Mesendoderm (in vitro differentiated cells): ENCODE measurements around the gene CSF2RB.

Experiments
- DNase-seq: peaks from one replicate; pipeline ENCODE4 v3.0.0; 2013
- H2AK5ac ChIP-seq: 2 replicates; pipeline ENCODE4 v1.6.1; 2013; ENCODE audit warnings: low read length, inconsistent platforms
- H2BK120ac ChIP-seq: 2 replicates; pipeline ENCODE4 v1.6.1; 2013; ENCODE audit warnings: low read depth, mild to moderate bottlenecking, low read length, moderate library complexity, mixed read lengths
- H2BK15ac ChIP-seq: replicated peaks from 2 replicates; pipeline ENCODE4 v1.6.1; 2013; ENCODE audit warnings: low read depth, mild to moderate bottlenecking, moderate library complexity
- H2BK5ac ChIP-seq: 2 replicates; pipeline ENCODE4 v1.6.1; 2013; ENCODE audit warnings: low read length, inconsistent platforms
- H3K18ac ChIP-seq: 2 replicates; pipeline ENCODE4 v1.6.1; 2013; ENCODE audit warnings: mild to moderate bottlenecking, low read length, mixed read lengths
- H3K23ac ChIP-seq: one replicate; pipeline ENCODE4 v1.6.1; 2013; ENCODE audit warnings: low read length
- H3K27ac ChIP-seq: 2 replicates; pipeline ENCODE4 v1.5.1; 2013; ENCODE audit warnings: low read depth, mild to moderate bottlenecking, inconsistent platforms, low read length, moderate library complexity
- H3K27me3 ChIP-seq: 2 replicates; pipeline ENCODE4 v1.6.1; 2013; ENCODE audit warnings: low read length, control low read depth, mild to moderate bottlenecking, inconsistent platforms; ENCODE audit not compliant: insufficient read depth, poor library complexity
- H3K36me3 ChIP-seq: 2 replicates; pipeline ENCODE4 v1.6.1; 2013; ENCODE audit warnings: low read length, inconsistent platforms; ENCODE audit not compliant: control insufficient read depth, insufficient read depth
- H3K4ac ChIP-seq: one replicate; pipeline ENCODE4 v1.6.1; 2013; ENCODE audit warnings: low read depth, mild to moderate bottlenecking, low read length, moderate library complexity
- H3K4me1 ChIP-seq: 2 replicates; pipeline ENCODE4 v1.6.1; 2013; ENCODE audit warnings: low read depth, low read length, inconsistent platforms; ENCODE audit not compliant: control insufficient read depth
- H3K4me2 ChIP-seq: 2 replicates; pipeline ENCODE4 v1.6.1; 2013; ENCODE audit warnings: low read length
- H3K4me3 ChIP-seq: 2 replicates; pipeline ENCODE4 v1.5.1; 2013; ENCODE audit warnings: mild to moderate bottlenecking, low read length
- H3K56ac ChIP-seq: one replicate; pipeline ENCODE4 v1.6.1; 2013; ENCODE audit warnings: low read length
- H3K79me1 ChIP-seq: 2 replicates; pipeline ENCODE4 v1.6.1; 2013; ENCODE audit warnings: low read length, inconsistent platforms
- H3K79me2 ChIP-seq: 2 replicates; pipeline ENCODE4 v1.6.1; 2013; ENCODE audit warnings: mild to moderate bottlenecking, low read length; ENCODE audit not compliant: control insufficient read depth, insufficient read depth
- H3K9ac ChIP-seq: 2 replicates; pipeline ENCODE4 v1.6.1; 2013; ENCODE audit warnings: low read length, inconsistent platforms
- H4K5ac ChIP-seq: one replicate; pipeline ENCODE4 v1.6.1; 2013; ENCODE audit warnings: low read length
- H4K8ac ChIP-seq: one replicate; pipeline ENCODE4 v1.6.1; 2013; ENCODE audit warnings: low read depth, mild to moderate bottlenecking, control low read depth, low read length, moderate library complexity
- WGBS: extraction: QIAGEN DNeasy Blood & Tissue Kit; methylation state at CpG from one replicate; pipeline ENCODE4 v1.1.7; 2013; ENCODE audit warnings: low lambda C conversion rate, missing lambda C conversion rate; ENCODE audit not compliant: insufficient coverage; ENCODE audit errors: extremely low coverage; 5-methylcytosine and 5-hydroxymethylcytosine counted together

Gene CSF2RB

DNA sequence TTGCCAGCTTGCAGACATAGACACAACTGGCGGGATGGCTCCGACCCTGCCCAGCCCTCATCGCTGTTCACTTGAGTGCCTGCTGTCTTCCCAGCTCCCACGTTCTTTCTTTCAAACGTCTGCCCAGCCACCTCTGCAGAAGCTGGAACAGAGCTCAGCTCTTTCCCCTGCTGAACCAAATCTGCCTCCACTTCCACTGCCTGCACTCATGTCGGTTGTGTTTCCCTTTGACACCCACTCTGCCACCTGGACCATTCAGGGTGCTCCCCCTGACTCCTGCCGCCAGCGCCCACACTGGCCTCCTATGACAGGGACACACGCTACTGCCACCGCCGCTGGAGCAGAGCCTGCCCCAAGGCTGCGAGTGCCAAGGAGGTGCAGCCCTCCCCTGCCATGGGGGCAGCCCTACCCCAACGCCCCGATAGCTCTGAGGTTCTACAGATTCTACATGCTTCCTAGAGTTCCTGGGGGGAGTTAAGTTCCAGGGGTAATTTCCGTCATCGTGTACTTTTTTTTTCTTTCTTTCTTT is 67.9 kb downstream of the CSF2RB start:
- no peak overlapping the region for H2BK5ac ChIP-seq
- no peaks in the 10 kb centered on the region for H3K36me3 ChIP-seq
- H3K18ac ChIP-seq: no peak overlapping the region
- H3K79me1 ChIP-seq: no peaks in the 10 kb centered on the region
- no peaks in the 10 kb centered on the region for H3K79me2 ChIP-seq
- H3K27ac ChIP-seq: no peak overlapping the region
- no peak overlapping the region for H2BK15ac ChIP-seq
- H3K9ac ChIP-seq: no peak overlapping the region
- no peak overlapping the region for H4K8ac ChIP-seq
- no peaks in the 10 kb centered on the region for H3K4me1 ChIP-seq
- H3K56ac ChIP-seq: no peak overlapping the region
- H3K27me3 ChIP-seq: no peaks in the 10 kb centered on the region
- H4K5ac ChIP-seq: no peak overlapping the region
- H3K4ac ChIP-seq: no peak overlapping the region
- H3K23ac ChIP-seq: no peak overlapping the region
- H2AK5ac ChIP-seq: no peak overlapping the region
- no peak overlapping the region for H3K4me3 ChIP-seq
- no peak overlapping the region for H3K4me2 ChIP-seq
- DNase-seq: no peak
- WGBS: no CpG with 5 or more reads among the region's 16 CpGs
- H2BK120ac ChIP-seq: no peak overlapping the region

DNA sequence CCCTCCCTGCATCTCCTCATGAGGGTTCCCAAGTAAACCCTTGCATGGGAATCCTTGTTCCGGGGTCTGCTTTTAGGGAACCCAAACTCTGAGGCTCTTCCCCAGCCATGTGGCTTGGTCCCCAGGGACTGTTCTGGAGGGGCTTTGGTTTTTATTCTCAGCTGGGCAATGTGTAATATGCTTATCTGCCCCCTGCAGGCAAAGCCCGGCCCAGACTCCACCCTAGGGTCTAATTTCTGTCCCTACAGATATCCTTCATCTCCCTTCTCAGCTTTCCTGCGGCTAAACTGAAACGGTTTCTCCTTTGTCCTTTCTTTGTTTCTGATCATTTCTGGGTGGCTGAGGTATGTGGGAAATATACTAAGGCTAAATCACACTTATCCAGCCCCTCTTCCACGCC is 68.7 kb downstream of the CSF2RB start:
- Histone ChIP-seq H4K8ac (no peak overlapping the region), H3K79me2 (no peaks in the 10 kb centered on the region), H2BK5ac (no peak overlapping the region), H3K23ac (no peak overlapping the region), H3K56ac (no peak overlapping the region), H3K4me3 (no peak overlapping the region), H3K36me3 (no peaks in the 10 kb centered on the region), H3K9ac (no peak overlapping the region), H3K4me2 (no peak overlapping the region), H3K4me1 (no peaks in the 10 kb centered on the region), H4K5ac (no peak overlapping the region), H3K79me1 (no peaks in the 10 kb centered on the region), H3K27me3 (no peaks in the 10 kb centered on the region), H3K18ac (no peak overlapping the region), H2BK15ac (no peak overlapping the region), H3K27ac (no peak overlapping the region), H3K4ac (no peak overlapping the region), H2BK120ac (no peak overlapping the region), H2AK5ac (no peak overlapping the region)
- WGBS: no CpG with 5 or more reads among the region's 5 CpGs
- DNase-seq: no peak

DNA sequence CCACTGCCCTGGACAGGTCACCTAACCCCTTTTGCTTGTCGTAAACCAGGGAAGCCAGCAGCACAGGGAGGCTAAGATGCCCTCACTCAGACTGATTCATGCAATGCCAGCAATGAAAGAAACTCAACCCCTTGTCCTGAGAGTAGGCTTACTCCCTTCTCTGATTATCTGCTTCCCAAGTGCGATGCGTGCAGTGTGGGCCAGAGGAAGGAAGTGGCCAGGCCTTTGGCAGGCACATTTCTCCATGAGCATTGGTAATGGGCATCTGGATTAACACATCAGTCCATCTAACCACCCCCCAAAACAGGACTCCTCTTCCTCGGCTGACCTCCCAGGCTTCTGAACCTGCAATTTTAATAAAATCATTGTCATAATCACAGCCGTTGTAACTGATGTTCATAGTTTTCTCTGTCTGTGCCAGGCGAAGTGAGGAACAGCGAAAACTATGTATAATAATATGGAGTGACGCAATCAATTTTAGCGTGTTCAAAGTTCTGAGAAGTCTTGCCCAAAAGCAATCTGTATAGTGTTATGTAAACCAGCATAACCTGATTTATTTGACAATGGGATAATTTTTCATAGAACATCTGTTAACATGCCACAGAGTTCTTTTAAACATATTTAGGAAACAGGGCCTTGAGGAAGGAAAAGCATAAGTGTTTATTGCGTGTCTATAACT is 71.9 kb downstream of the CSF2RB start:
- H4K5ac ChIP-seq: no peak overlapping the region
- no peak overlapping the region for H2AK5ac ChIP-seq
- no peak overlapping the region for H3K9ac ChIP-seq
- no peak overlapping the region for H2BK120ac ChIP-seq
- H3K4me1 ChIP-seq: no peaks in the 10 kb centered on the region
- no peak overlapping the region for H3K18ac ChIP-seq
- no peak overlapping the region for H3K27ac ChIP-seq
- H3K27me3 ChIP-seq: no peaks in the 10 kb centered on the region
- no peak overlapping the region for H3K4me3 ChIP-seq
- no peak overlapping the region for H3K56ac ChIP-seq
- no peak overlapping the region for H2BK15ac ChIP-seq
- no peak overlapping the region for H3K4me2 ChIP-seq
- no peak overlapping the region for H3K23ac ChIP-seq
- H3K79me1 ChIP-seq: no peaks in the 10 kb centered on the region
- H3K79me2 ChIP-seq: no peaks in the 10 kb centered on the region
- H3K36me3 ChIP-seq: no peaks in the 10 kb centered on the region
- H4K8ac ChIP-seq: no peak overlapping the region
- no CpG with 5 or more reads among the region's 10 CpGs for WGBS
- no peak overlapping the region for H3K4ac ChIP-seq
- no peak overlapping the region for H2BK5ac ChIP-seq
- DNase-seq: no peak

DNA sequence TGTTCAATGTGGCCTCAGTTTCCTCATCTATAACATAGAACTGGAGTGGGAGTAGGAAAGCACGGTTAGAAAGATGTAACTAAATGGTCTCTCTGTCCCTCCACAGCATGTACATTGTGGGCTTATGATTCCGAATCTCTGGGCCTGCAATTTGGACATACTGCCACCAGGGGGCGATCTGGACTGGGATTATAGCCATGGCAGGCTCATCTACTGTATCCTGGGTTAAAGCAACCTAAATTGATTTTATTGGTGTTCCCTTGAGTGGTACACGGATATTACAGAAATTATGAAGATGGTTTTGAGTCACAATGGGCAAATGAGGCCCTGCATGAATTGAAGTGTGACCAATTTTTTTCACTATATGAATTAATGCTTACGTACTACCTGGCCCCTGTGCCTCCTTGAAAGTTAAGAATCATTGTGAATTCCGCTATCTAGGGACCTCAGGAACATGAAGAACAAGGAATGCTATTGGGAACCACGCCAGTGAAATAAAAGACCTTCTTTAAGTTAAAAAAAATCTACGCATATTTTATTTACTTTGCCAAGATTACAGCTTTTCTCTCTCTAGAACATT is 72.9 kb downstream of the CSF2RB start:
- DNase-seq: peak; percentile 45
- no peak overlapping the region for H2BK15ac ChIP-seq
- no peaks in the 10 kb centered on the region for H3K79me2 ChIP-seq
- no peak overlapping the region for H4K8ac ChIP-seq
- H3K4me1 ChIP-seq: no peaks in the 10 kb centered on the region
- no peak overlapping the region for H3K4me3 ChIP-seq
- H3K36me3 ChIP-seq: no peaks in the 10 kb centered on the region
- no peak overlapping the region for H3K18ac ChIP-seq
- no peak overlapping the region for H3K56ac ChIP-seq
- H3K27ac ChIP-seq: no peak overlapping the region
- H3K23ac ChIP-seq: no peak overlapping the region
- H2AK5ac ChIP-seq: no peak overlapping the region
- no peak overlapping the region for H3K9ac ChIP-seq
- no peak overlapping the region for H4K5ac ChIP-seq
- H3K4ac ChIP-seq: no peak overlapping the region
- H3K4me2 ChIP-seq: no peak overlapping the region
- no peaks in the 10 kb centered on the region for H3K27me3 ChIP-seq
- H2BK120ac ChIP-seq: no peak overlapping the region
- no peak overlapping the region for H2BK5ac ChIP-seq
- no CpG with 5 or more reads among the region's 8 CpGs for WGBS
- H3K79me1 ChIP-seq: no peaks in the 10 kb centered on the region

DNA sequence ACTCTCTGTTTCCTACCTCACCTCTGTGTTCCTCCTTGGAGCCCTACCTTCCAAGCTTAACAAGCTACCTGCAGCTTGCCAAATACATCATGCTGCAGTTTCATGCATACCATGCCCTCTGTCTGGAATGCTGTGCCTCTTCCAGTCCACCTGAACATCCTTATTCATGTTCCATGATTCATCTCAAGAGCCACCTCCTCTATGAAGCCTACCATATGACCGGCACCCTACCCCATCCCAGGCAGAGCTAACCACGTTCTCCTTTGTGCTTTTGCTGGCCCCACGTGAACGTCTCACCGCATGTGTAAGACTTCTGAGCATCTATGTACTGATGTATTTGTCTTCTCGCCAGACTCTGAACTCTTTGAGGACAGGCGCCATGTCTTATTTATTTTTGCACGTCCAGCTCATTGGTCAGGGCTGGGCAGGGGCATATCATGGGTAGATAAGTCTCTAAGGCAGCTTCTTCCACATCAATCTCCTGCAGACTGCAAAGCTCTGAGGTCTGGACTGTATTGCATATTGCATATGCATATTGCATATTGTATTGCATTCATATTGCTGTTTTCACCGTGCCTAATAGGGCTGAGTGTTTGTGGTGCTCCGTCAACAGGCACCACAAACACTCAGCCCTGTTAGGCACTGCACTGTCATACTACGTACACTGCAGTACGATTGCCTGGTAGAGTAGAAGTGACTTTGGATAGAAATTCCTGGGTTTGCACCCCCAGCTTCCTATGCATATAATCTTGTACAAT is 74.8 kb downstream of the CSF2RB start:
- no peak overlapping the region for H4K8ac ChIP-seq
- WGBS: no CpG with 5 or more reads among the region's 12 CpGs
- H3K4me3 ChIP-seq: no peak overlapping the region
- H3K36me3 ChIP-seq: no peaks in the 10 kb centered on the region
- no peaks in the 10 kb centered on the region for H3K4me1 ChIP-seq
- H3K9ac ChIP-seq: no peak overlapping the region
- no peak overlapping the region for H3K27ac ChIP-seq
- H2BK120ac ChIP-seq: no peak overlapping the region
- no peak overlapping the region for H2BK5ac ChIP-seq
- H3K56ac ChIP-seq: no peak overlapping the region
- no peak overlapping the region for H3K4ac ChIP-seq
- H2BK15ac ChIP-seq: no peak overlapping the region
- H2AK5ac ChIP-seq: no peak overlapping the region
- no peak overlapping the region for H3K23ac ChIP-seq
- no peak overlapping the region for H4K5ac ChIP-seq
- H3K4me2 ChIP-seq: no peak overlapping the region
- no peak for DNase-seq
- H3K79me1 ChIP-seq: no peaks in the 10 kb centered on the region
- no peaks in the 10 kb centered on the region for H3K27me3 ChIP-seq
- no peaks in the 10 kb centered on the region for H3K79me2 ChIP-seq
- H3K18ac ChIP-seq: no peak overlapping the region
